GM23248 (cell line): Measurements from ENCODE around the gene MED25. TPM values are rescaled to one million over a fixed set of nuclear protein-coding genes. Genes with fewer than 3 reads are reported as not detected.

Experiments
- DNase-seq: peaks from one replicate; pipeline ENCODE4 v3.0.0-alpha.2; 2015
- H2AFZ ChIP-seq: fragments of 200-600 bp; sonication (generic); 2 replicates; pipeline ENCODE4 v1.6.1; 2016; ENCODE audit warnings: antibody characterized with exemption
- H3F3A ChIP-seq: fragments of 200-600 bp; sonication (generic); 2 replicates; pipeline ENCODE4 v1.6.1; 2016; ENCODE audit warnings: mild to moderate bottlenecking, antibody characterized with exemption, mixed run types; ENCODE audit not compliant: insufficient read depth
- H3K27ac ChIP-seq: fragments of 200-600 bp; sonication (generic); 2 replicates; pipeline ENCODE4 v1.5.1; 2016; ENCODE audit warnings: mild to moderate bottlenecking
- H3K27me3 ChIP-seq: fragments of 200-600 bp; sonication (generic); replicated peaks from 2 replicates; pipeline ENCODE4 v1.6.1; 2016; ENCODE audit warnings: mild to moderate bottlenecking; ENCODE audit not compliant: insufficient read depth
- H3K36me3 ChIP-seq: fragments of 200-600 bp; sonication (generic); 2 replicates; pipeline ENCODE4 v1.6.1; 2016; ENCODE audit warnings: low read depth, mild to moderate bottlenecking
- H3K4me1 ChIP-seq: fragments of 200-600 bp; sonication (generic); 2 replicates; pipeline ENCODE4 v1.6.1; 2016; ENCODE audit warnings: mild to moderate bottlenecking; ENCODE audit not compliant: insufficient read depth
- H3K4me2 ChIP-seq: fragments of 200-600 bp; sonication (generic); one replicate; pipeline ENCODE4 v1.6.1; 2016; ENCODE audit warnings: mild to moderate bottlenecking; ENCODE audit not compliant: unreplicated experiment
- H3K4me3 ChIP-seq: fragments of 200-600 bp; sonication (generic); 2 replicates; pipeline ENCODE4 v1.5.1; 2016; ENCODE audit warnings: mild to moderate bottlenecking
- H3K79me2 ChIP-seq: fragments of 200-600 bp; sonication (generic); 2 replicates; pipeline ENCODE4 v1.6.1; 2016; ENCODE audit warnings: mild to moderate bottlenecking; ENCODE audit not compliant: insufficient read depth
- H3K9ac ChIP-seq: fragments of 200-600 bp; sonication (generic); 2 replicates; pipeline ENCODE4 v1.6.1; 2016; ENCODE audit warnings: mild to moderate bottlenecking
- H3K9me2 ChIP-seq: fragments of 200-600 bp; sonication (generic); 2 replicates; pipeline ENCODE4 v1.6.1; 2016; ENCODE audit warnings: mixed run types, mild to moderate bottlenecking, moderate library complexity; ENCODE audit not compliant: insufficient read depth
- H3K9me3 ChIP-seq: fragments of 200-600 bp; sonication (generic); one replicate; pipeline ENCODE4 v1.6.1; 2017; ENCODE audit warnings: low read depth
- H4K20me1 ChIP-seq: fragments of 200-600 bp; sonication (generic); 2 replicates; pipeline ENCODE4 v1.6.0; 2016; ENCODE audit not compliant: insufficient read depth
- EZH2 ChIP-seq: fragments of 200-600 bp; sonication (generic); IDR thresholded peaks from 2 replicates; pipeline ENCODE4 v1.6.1; 2018; ENCODE audit warnings: antibody characterized with exemption, mild to moderate bottlenecking; ENCODE audit not compliant: insufficient read depth, poor library complexity, severe bottlenecking
- EZH2phosphoT487 ChIP-seq: fragments of 200-600 bp; sonication (generic); IDR thresholded peaks from 2 replicates; pipeline ENCODE4 v1.6.1; 2018; ENCODE audit warnings: antibody characterized with exemption, moderate library complexity, mild to moderate bottlenecking, low read depth; ENCODE audit not compliant: insufficient read depth
- WGBS, 2 experiments: methylation state at CpG; one replicate each; pipeline ENCODE4 v1.1.6; 2015 to 2017; ENCODE audit warnings: low lambda C conversion rate in 2 of 2, low coverage in 1 of 2; ENCODE audit errors: missing lambda C conversion rate in 2 of 2; 5-methylcytosine and 5-hydroxymethylcytosine counted together
- in situ Hi-C: fragments of 300-500 bp; cut with MboI; formaldehyde crosslinking; loops from 2 replicates; pipeline ENCODE4 v1.15.0; 2020
- polyA plus RNA-seq: library from polyadenylated mRNA; unstranded; fragments of >200 nt; fragmentation: Nextera tagmentation; extraction: Ambion mirVana; gene quantifications from 2 replicates; pipeline ENCODE4 v1.2.1, GENCODE V29; 2016
- total RNA-seq: library from RNA; depleted of rRNA; stranded (reverse); fragments of >200 nt; shearing (Covaris generic); gene quantifications from 2 replicates; pipeline ENCODE4 v1.2.3, GENCODE V29; 2014

The MED25 gene
- total and polyA plus RNA-seq, 2 experiments from 2014 or later = 21.8 to 21.9 TPM

GRCh38 chr19:49839713-49840112 lies 21.6 kb downstream of the MED25 start:
- DNase-seq = no peak
- Histone ChIP-seq H3K27me3 (no peaks in the 10 kb centered on the region), H3K4me3 (no peak overlapping the region), H3K4me1 (no peaks in the 10 kb centered on the region), H3K9ac (no peak overlapping the region), H3F3A (0 out of 2 replicates have a peak, but pooled peaks cover 6% of the 10 kb centered on the region), H2AFZ (no peak overlapping the region), H4K20me1 (no peaks in the 10 kb centered on the region), H3K27ac (no peak overlapping the region), H3K36me3 (peaks cover 11% of the 10 kb centered on the region; the same call in 1 of the 2 replicates), H3K79me2 (no peaks in the 10 kb centered on the region), H3K4me2 (no peak overlapping the region), H3K9me3 (no peaks in the 10 kb centered on the region), H3K9me2 (no peaks in the 10 kb centered on the region)
- TF ChIP-seq EZH2 (no peak), EZH2phosphoT487 (no peak)
- WGBS, 2 experiments = 76 to 79% methylated on average over 11 of the region's 11 CpGs
- in situ Hi-C loops = no loop called here

- Histone ChIP-seq H3K79me2 (no peaks in the 10 kb centered on the region), H3K9ac (no peak overlapping the region), H3K4me3 (no peak overlapping the region), H4K20me1 (no peaks in the 10 kb centered on the region), H3K4me2 (no peak overlapping the region), H2AFZ (no peak overlapping the region), H3K36me3 (peaks cover 11% of the 10 kb centered on the region; the same call in 1 of the 2 replicates), H3K27ac (no peak overlapping the region), H3K27me3 (no peaks in the 10 kb centered on the region), H3K4me1 (no peaks in the 10 kb centered on the region), H3F3A (peaks cover 6% of the 10 kb centered on the region; the same call in 1 of the 2 replicates), H3K9me2 (no peaks in the 10 kb centered on the region), H3K9me3 (no peaks in the 10 kb centered on the region)
- WGBS, 2 experiments = 83 to 91% methylated on average over 11 of the region's 11 CpGs
- in situ Hi-C loops = no loop called here
- DNase-seq = no peak
- TF ChIP-seq EZH2 (no peak), EZH2phosphoT487 (no peak)
Measured at GRCh38 chr19:49840321-49840720, 22.2 kb downstream of the MED25 start.

- Histone ChIP-seq H3K79me2 (no peaks in the 10 kb centered on the region), H3K4me2 (no peak overlapping the region), H3K4me1 (no peaks in the 10 kb centered on the region), H3K9me2 (no peaks in the 10 kb centered on the region), H3F3A (peaks cover 9% of the 10 kb centered on the region; the same call in 1 of the 2 replicates), H4K20me1 (no peaks in the 10 kb centered on the region), H3K27ac (no peak overlapping the region), H3K36me3 (peaks cover 11% of the 10 kb centered on the region; the same call in 1 of the 2 replicates), H3K9ac (no peak overlapping the region), H3K9me3 (no peaks in the 10 kb centered on the region), H2AFZ (no peak overlapping the region), H3K27me3 (no peaks in the 10 kb centered on the region), H3K4me3 (no peak overlapping the region)
- in situ Hi-C loops = no loop called here
- TF ChIP-seq EZH2phosphoT487 = no peak
- TF ChIP-seq EZH2 = no peak
- WGBS, 2 experiments = 85 to 88% methylated on average over 16 to 17 of the region's 17 CpGs
- DNase-seq = no peak
Measured at GRCh38 chr19:49840736-49841249, 22.7 kb downstream of the MED25 start.

- no peak for DNase-seq
- no peak overlapping the region for H3K4me2 ChIP-seq
- 86 to 89% methylated on average over 3 of the region's 3 CpGs for WGBS, 2 experiments
- no peak overlapping the region for H2AFZ ChIP-seq
- peaks cover 11% of the 10 kb centered on the region; the same call in 1 of the 2 replicates for H3K36me3 ChIP-seq
- peaks cover 17% of the 10 kb centered on the region for H3F3A ChIP-seq
- H3K79me2 ChIP-seq = no peaks in the 10 kb centered on the region
- H3K9ac ChIP-seq = no peak overlapping the region
- H4K20me1 ChIP-seq = no peaks in the 10 kb centered on the region
- H3K4me1 ChIP-seq = peaks cover 3% of the 10 kb centered on the region; the same call in 1 of the 2 replicates
- no peak for TF ChIP-seq EZH2
- no peak for TF ChIP-seq EZH2phosphoT487
- no peaks in the 10 kb centered on the region for H3K27me3 ChIP-seq
- in situ Hi-C loops = no loop called here
- no peaks in the 10 kb centered on the region for H3K9me2 ChIP-seq
- no peak overlapping the region for H3K4me3 ChIP-seq
- no peaks in the 10 kb centered on the region for H3K9me3 ChIP-seq
- no peak overlapping the region for H3K27ac ChIP-seq
Measured at GRCh38 chr19:49843265-49843664, 25.2 kb downstream of the MED25 start.
